Tongue (tissue), 2 donors: ENCODE data around the gene SPATA4. TPM values are rescaled to one million over a fixed set of nuclear protein-coding genes. Genes with fewer than 3 reads are reported as not detected.
A peak's percentile ranks its signal among the peaks of the same experiment; 100 is the strongest.

ENCODE experiments used
- DNase-seq: peaks from one replicate; pipeline ENCODE4 v3.0.0-alpha.2; 2015
- total RNA-seq: library from RNA; depleted of rRNA; stranded (reverse); fragments of >200 nt; gene quantifications from one replicate; pipeline ENCODE4 v1.2.3, GENCODE V29; 2014

SPATA4 gene
- total RNA-seq, 1 donor from 2014 or later: not detected

DNA sequence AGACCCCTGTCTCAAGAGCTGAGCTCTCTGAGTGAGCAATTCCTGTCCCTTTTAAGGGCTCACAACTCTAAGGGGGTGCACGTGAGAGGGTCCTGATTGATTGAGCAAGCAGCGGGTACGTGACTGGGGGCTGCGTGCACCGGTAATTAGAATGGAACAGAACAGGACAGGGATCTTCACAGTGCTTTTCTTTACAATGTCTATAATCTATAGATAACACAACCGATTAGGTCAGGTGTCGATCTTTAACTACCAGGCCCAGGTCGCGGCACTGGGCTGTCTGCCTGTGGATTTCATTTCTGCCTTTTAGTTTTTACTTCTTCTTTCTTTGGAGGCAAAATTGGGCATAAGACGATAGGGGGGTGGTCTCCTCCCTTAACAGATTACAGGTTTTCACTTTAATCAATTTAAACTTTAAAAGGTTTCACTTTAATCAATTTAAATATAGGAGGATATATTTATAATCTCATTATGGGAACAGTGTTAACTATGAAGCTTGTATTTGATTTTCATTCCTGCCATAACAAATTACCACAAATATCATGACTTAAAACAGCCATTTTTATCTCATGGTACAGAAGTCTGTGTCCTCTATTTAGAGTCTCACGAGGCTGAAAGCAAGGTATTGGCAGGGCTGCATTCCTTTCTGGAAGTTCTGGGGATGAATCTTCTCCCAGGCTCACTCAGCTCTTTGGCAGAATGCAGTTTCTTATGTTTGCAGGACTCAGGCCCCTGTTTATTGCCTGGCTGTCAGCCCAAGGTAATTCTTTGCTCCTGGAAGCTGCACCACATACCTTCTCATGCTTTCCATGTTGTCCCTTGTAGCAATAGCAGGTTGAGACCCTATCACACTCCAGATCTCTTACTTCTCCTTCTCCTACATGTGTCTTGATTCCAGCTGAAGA lies 5.2 kb downstream of the SPATA4 start:
- no peak for DNase-seq

DNA sequence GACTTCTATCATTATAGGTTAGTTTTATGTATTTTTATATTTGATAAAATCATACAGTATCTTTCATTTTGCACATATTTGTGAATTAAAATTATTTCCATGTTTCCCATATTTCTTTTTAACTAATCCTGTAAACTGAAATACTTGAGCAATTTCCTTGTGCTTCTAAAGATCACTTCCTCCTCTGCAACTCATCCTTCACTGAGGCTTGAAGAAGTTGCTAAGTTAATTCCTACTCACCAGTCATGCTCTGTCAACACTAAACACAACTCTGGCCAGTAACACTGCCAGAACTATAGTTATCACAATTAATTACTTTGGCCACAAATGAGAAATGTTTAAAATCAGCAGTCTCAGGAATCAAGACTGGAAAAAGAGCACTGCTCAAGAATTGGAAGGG lies 6.7 kb downstream of the SPATA4 start:
- no peak for DNase-seq

DNA sequence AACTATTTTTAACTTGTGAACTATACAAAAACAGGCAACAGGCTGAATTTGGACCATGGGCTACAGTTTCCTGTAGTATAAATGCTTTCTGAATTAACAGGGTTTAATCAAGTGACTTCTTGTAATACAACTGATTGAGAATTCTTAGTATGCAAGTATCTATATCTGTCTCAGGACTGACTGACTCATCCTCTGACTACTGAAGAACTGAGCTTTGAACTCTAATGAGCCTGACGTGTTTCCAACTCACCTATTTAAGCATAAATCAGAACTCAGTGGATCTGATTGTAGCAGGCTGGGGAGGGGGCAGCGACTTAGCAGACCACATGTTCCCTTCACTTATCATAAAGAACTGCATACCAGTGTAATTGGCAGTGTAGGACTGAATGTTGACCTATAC lies 7.8 kb downstream of the SPATA4 start:
- DNase-seq: no peak

DNA sequence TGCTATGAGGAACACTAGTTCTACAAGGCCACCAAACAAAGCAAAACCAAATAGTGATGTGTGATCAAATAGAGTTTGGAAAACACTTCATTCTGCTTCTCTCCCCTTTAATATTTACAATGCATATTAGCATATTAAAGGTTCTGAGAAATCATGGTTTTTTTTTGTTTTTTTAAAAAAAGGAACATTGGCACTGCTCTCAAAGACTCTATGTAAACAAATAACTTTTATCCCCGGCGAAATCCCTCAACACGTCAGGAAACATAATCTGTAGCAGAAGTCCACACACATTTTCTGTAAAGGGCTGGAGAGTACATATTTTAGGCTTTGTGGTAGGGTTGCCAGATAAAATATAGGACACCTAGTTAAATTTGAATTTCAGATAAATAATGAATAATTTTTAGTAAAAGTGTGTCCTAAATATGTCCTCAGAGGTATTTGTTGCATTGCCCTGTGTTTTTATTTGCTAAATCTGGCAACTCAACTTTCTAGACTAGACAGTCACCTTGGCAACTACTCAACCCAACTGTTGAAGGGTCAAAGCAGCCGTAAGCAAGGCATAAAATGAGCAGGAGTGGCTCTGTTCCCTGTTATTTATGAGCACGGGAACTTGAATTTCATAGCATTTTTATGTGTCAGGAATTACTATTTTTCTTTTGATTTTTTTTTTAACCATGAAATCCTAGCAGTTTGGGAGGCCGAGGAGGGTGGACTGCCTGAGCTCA lies 8.6 kb downstream of the SPATA4 start:
- DNase-seq: no peak

DNA sequence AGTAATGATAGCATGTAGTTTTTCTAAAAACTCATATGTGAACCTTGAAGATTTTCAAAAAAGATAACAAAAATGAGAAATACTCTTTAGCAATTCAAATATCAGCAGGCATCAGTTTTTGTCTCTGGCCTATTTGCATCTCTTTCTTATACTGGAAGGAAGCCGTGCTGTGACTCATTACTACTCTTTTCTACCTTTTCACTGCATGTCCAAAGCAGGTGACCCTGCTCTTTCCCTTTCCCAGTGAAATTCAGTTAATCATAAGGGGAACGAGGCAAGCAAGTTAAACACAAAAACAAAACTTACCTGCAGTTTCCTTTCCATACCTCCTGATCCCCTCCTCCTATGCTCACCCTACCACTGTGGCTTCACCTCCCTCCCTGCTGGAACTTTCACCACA lies 9.3 kb downstream of the SPATA4 start:
- no peak for DNase-seq

DNA sequence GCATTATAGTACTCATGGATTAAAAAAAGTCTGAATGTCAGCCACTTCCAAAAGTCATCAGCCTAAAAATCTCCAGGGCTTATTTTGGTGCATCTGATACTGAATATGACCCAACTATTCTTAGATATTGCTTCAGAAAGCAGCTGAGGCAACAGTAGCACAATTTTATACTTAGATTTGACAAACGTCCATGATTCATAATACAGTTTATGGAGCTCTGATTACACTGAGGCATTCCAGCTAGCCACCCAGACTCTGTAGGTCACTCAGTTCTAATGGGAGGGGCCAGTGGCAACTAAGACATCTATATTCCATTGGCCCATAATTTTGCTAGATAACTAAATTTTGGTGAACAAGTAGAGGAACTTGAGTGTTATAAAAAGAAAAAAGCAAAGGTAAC lies 10.3 kb downstream of the SPATA4 start:
- DNase-seq: peak; percentile 48

DNA sequence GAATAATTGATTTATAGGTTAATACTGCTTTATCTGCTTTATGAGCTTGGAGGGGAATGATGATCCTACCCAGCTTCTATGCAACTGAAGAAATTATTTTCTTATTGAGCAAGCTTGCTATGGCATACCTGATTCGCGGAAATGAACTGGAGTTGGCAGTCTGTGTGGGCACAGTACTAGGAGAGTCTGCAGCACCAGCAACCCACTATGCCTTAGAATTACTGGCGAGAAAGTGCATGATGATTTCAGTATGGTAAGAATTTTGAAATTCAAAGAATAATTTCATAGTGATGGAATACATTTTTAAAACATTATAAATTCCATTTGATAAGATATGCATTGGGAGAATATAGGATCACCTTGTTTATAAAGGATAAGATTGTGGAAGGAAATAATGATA lies 32.3 kb downstream of the SPATA4 start:
- DNase-seq: no peak

DNA sequence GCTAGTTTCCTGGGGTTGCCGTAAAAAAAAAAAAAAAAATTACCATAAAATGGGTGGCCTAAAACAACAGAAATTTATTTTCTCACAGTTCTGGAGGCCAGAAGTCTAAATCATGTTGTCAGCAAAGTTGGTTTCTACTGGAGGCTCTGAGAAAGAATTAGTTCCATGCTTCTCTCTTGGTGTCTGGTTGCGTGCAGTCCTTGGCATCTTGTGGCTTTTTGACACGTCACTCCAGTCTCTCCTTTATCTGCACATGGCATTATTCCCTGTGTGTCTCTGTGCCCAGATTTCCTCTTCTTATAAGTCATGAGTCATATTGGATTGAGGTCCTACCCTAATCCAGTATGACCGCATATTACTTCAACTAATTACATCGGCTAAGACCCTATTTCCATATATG lies 38.7 kb downstream of the SPATA4 start:
- peak; percentile 10 for DNase-seq

DNA sequence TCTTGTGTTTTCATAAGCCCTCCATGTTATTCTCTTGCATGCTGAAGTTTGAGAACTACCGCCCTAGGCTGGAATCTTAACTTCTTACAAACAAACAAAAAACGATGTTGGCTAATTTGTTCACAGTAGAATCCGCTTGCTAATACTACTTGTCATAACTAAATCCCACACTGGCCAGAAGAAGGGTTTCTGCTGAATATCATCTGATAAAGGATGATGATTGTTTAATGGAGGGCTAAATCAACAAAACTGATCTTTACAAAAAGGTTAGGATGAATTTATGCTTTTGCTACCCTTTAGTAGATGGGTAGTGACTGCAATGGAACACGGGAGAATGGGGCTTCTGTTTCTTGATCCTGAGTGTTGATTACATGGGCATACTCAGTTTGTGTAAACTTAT lies 42.3 kb downstream of the SPATA4 start:
- DNase-seq: no peak

DNA sequence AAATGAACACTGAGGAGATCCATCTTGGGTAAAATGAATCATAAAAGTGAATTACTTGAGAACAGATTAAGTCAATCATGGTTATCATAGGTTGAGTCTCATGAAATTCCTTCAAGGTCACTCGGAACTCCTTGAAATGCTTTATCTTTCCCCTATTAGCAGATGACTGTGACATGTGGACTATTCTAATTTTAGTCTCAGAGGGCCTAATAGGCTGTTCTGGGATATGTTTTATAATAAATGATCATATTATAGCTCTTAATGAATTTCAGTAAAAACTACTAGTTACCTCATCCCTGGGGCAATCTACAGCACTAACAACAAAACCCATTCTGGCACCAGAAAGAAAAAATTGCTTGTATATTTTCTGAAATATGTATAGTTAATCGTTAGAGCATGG lies 44.7 kb downstream of the SPATA4 start:
- DNase-seq: no peak

DNA sequence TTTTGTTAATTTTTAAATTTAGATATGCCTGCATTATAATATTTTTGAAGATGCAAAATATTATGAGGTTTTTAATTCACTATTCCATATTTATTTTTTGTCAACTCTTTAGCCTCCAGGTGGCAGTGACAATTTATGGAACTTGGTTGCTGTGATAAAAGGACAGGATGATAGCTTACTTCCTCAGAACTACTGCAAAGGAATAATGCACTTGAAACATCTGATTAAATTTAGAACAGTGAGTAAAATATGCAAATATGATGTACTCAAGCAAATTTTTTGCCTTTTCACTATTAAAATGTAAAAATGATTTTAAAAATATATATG lies 45.1 kb downstream of the SPATA4 start:
- DNase-seq: peak; percentile 45

DNA sequence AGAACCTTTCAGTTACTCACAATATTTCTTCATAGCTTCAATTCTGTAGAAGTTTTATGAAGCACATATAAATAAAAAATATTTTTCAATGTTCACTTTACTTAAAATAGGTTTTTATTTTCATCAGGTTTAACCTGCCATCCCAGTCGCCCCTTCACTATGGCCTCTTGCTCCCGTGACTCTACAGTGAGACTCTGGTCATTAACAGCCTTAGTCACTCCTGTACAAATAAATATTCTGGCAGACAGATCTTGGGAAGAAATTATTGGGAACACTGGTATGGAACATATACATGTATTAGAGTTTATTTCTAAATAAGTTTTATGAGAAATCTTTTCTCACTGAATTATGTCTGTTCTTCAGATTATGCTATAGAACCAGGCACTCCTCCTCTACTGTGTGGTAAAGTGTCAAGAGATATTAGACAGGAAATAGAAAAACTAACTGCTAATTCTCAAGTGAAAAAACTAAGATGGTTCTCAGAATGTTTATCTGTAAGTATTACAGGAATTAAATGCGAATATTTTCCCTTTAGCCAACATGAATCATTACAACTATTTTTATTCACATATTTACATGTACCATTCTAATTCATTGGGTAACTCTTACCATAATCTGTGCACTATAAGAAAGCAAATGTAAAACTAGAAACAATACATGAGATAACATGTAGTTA lies 45.6 kb downstream of the SPATA4 start:
- DNase-seq: no peak

DNA sequence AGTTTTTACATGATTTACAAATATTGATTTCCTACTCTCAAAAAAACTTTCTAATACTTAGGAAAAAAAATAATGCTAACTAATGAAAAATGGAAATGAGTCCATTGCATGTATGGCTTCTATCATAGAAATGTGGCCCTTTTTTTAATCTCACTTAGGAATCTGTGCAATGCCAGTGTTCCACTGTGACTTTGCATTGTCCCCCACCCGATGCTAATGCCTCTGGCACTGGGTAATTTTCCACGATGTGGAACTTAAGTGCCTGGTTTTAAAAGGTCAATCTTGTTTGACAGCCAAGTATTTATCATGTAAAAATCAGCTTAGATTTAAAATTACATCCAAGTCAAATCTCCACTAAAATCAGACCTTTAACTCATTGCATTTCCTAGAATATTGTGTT lies 53.1 kb downstream of the SPATA4 start:
- DNase-seq: no peak

DNA sequence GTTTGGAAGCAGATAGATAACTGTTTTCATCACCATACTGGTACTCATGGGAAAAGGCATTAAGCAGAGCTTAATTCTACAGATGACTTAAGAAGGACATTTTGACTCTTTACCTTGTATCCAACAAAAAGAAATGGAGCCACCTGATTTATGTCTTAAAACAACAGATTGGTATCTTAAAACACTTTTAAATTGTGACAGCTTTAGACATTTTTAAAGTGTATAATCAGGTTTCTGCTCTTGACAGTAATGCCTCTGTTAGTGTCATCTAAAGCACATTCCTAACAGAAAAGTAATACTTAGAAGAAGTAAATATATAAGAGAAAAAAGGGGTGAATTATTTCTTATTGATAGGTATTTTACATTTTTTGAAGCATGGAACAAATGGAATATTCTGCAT lies 55.9 kb downstream of the SPATA4 start:
- no peak for DNase-seq

DNA sequence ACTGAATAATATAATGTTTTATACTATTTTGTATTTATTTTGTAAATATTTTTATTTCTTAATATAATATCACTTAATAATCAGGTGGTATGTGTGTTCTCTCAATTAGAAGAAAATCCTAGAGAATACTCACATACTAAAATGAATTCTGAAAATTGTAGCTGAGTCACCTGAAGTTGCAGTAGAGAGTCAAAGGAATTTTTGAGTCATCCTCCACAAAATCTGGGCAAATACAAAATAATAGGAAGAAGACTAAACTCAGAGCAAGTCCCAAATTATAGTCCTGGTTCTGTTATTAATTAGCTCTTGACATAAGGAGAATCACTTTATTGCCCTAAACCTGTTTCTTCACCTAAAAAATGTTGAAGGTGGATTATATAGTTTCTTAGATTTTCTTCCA lies 57.8 kb downstream of the SPATA4 start:
- DNase-seq: no peak

DNA sequence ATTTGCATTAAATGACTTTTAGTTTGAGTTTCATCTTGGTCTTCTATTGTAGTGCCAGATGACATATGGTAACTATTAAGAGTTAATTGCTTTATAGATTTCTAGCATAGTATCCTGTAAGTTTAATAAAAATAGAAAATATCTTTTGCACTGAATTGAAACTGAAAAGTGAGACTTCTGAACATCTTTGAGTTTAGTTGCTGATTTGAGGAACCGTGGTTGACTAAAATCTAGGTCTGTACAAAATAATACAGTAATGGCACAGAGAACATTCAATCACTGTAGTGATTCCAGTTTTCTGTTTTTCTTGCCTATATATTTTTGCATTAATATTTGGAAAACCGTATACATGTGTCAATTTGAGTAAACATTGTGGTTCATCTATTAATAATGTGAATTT lies 60.7 kb downstream of the SPATA4 start:
- DNase-seq: no peak

Other genes with a start within 250 kb of the SPATA4 start
- gene WDR17, start 129.7 kb downstream of the SPATA4 start, total RNA-seq: 5.7 TPM
- gene ASB5, start 73.6 kb upstream of the SPATA4 start, total RNA-seq: 206 TPM
- gene SPCS3, start 124.4 kb upstream of the SPATA4 start, total RNA-seq: 101 TPM